Measurements from ENCODE around the gene LRBA. TPM values are rescaled to one million over a fixed set of nuclear protein-coding genes. Genes with fewer than 3 reads are reported as not detected.

The LRBA gene
- total and polyA plus RNA-seq, 2 donors (not counting 3 experiments of a cell fraction or from before 2014, with no cell fraction given), result 18.0 to 35.1 TPM

- TF ChIP-seq FOS (IDR thresholded peaks at IDR 0.05; ENCODE audit: borderline replicate concordance, insufficient read depth, low read length) (no peak), GATA2 (IDR thresholded peaks at IDR 0.05; ENCODE audit: insufficient read depth, insufficient read length, low read depth, low read length) (no peak), MAX (IDR thresholded peaks at IDR 0.05; ENCODE audit: insufficient read depth, insufficient read length) (no peak), POLR2AphosphoS5 (IDR thresholded peaks at IDR 0.05; ENCODE audit: insufficient read depth, low read depth, low read length) (no peak), MYC (IDR thresholded peaks at IDR 0.05; ENCODE audit: low read depth, low read length) (no peak), JUN (IDR thresholded peaks at IDR 0.05; ENCODE audit: borderline replicate concordance, insufficient read depth, insufficient read length, low read depth) (no peak), POLR2A (IDR thresholded peaks at IDR 0.05; ENCODE audit: low read depth, low read length) (no peak), EZH2 (IDR thresholded peaks at IDR 0.05; ENCODE audit: borderline replicate concordance, low read depth, low read length, severe bottlenecking) (no peak)
- TF ChIP-seq, protein P1, sequence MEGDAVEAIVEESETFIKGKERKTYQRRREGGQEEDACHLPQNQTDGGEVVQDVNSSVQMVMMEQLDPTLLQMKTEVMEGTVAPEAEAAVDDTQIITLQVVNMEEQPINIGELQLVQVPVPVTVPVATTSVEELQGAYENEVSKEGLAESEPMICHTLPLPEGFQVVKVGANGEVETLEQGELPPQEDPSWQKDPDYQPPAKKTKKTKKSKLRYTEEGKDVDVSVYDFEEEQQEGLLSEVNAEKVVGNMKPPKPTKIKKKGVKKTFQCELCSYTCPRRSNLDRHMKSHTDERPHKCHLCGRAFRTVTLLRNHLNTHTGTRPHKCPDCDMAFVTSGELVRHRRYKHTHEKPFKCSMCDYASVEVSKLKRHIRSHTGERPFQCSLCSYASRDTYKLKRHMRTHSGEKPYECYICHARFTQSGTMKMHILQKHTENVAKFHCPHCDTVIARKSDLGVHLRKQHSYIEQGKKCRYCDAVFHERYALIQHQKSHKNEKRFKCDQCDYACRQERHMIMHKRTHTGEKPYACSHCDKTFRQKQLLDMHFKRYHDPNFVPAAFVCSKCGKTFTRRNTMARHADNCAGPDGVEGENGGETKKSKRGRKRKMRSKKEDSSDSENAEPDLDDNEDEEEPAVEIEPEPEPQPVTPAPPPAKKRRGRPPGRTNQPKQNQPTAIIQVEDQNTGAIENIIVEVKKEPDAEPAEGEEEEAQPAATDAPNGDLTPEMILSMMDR (IDR thresholded peaks at IDR 0.05; ENCODE audit: extremely low read depth in 1 of 2, insufficient read depth in 1 of 2, low read depth in 1 of 2, low read length in 2 of 2), result no peak
- Histone ChIP-seq H3K9me1 (replicated peaks; ENCODE audit: control insufficient read depth, extremely low read depth, insufficient read depth, low read length) (no peaks in the 10 kb centered on the region), H3K79me2 (ENCODE audit: control insufficient read depth, insufficient read depth, low read length) (no peaks in the 10 kb centered on the region), H4K20me1 (replicated peaks; ENCODE audit: control insufficient read depth, extremely low read depth, insufficient read depth, low read length) (no peaks in the 10 kb centered on the region), H3K27ac (ENCODE audit: insufficient read depth, low read depth, low read length) (no peak overlapping the region), H3K4me1 (ENCODE audit: control insufficient read depth, extremely low read depth, insufficient read depth, low read length) (no peaks in the 10 kb centered on the region), H3K9me3 (replicated peaks; ENCODE audit: control insufficient read depth, insufficient read depth, low read length) (no peaks in the 10 kb centered on the region), H3K9ac (replicated peaks; ENCODE audit: extremely low read depth, insufficient read depth, low read length) (no peak overlapping the region), H3K36me3 (ENCODE audit: control insufficient read depth in 2 of 2, extremely low read depth in 1 of 2, insufficient read depth in 2 of 2, low read length in 2 of 2) (no peaks in the 10 kb centered on the region), H2AFZ (ENCODE audit: low read depth, low read length) (no peak overlapping the region), H3K27me3 (ENCODE audit: control insufficient read depth in 2 of 2, insufficient read depth in 2 of 2, low read length in 2 of 2) (no peaks in the 10 kb centered on the region), H3K4me3 (replicated peaks in 1 of 3; ENCODE audit: insufficient read depth in 1 of 3, low read depth in 1 of 3, low read length in 3 of 3) (no peak overlapping the region), H3K4me2 (ENCODE audit: insufficient read depth, low read length) (no peak overlapping the region)
- intact Hi-C loops (cut with micrococcal nuclease) (no loop called here), dilution Hi-C loops (cut with MboI; ENCODE audit: extremely low pct_ligation_motif_present, low sequenced_read_pairs) (no loop called here)
- no peak for FAIRE-seq
- POLR2A ChIA-PET, result no interaction called here
- no peak for DNase-seq (ENCODE audit: low read depth, low spot score)
- BruUV-seq (replicated peaks), result no TSS peak
- CTCF ChIA-PET, result interaction anchor here (1.4 to 1.5 kb wide), 2 partner anchors 13 to 290 kb away, joined by 3 to 4 read pairs; no protein-coding TSS in a partner anchor
Observed at GRCh38 chr4:150588316-150588715, 426.8 kb downstream of the LRBA start.
